ENCODE data around the gene NCOA1. TPM values are rescaled to one million over a fixed set of nuclear protein-coding genes. Genes with fewer than 3 reads are reported as not detected.

Gene NCOA1
- total RNA-seq, 3 donors from 2014 or later, result 34.8 to 55.6 (median 43.6) TPM

DNA sequence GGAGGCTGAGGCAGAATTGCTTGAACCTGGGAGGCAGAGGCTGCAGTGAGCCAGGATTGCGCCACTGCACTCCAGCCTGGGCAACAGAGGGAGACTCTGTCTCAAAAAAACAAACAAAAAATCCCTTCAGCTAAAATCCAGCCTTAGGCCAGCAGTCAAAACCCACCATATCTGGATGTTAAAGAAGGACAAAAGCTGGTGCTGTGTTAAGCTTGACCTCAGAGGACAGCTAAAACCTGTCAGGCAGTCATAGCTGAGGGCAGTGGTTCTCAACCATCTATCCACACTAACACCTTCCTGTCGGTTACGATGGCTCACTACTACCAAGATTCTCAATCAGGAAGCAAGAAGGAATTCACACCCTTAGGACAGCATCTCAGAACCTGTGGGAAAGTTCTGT is 292.6 kb downstream of the NCOA1 start:
- no peak for DNase-seq
- H3K36me3 ChIP-seq (ENCODE audit: low read depth), result no peaks in the 10 kb centered on the region
- H3K4me1 ChIP-seq (ENCODE audit: low read depth), result no peaks in the 10 kb centered on the region
- no peak overlapping the region for H3K4me3 ChIP-seq
- intact Hi-C loops (cut with DNase I, micrococcal nuclease), result no loop called here
- TF ChIP-seq, protein P1, sequence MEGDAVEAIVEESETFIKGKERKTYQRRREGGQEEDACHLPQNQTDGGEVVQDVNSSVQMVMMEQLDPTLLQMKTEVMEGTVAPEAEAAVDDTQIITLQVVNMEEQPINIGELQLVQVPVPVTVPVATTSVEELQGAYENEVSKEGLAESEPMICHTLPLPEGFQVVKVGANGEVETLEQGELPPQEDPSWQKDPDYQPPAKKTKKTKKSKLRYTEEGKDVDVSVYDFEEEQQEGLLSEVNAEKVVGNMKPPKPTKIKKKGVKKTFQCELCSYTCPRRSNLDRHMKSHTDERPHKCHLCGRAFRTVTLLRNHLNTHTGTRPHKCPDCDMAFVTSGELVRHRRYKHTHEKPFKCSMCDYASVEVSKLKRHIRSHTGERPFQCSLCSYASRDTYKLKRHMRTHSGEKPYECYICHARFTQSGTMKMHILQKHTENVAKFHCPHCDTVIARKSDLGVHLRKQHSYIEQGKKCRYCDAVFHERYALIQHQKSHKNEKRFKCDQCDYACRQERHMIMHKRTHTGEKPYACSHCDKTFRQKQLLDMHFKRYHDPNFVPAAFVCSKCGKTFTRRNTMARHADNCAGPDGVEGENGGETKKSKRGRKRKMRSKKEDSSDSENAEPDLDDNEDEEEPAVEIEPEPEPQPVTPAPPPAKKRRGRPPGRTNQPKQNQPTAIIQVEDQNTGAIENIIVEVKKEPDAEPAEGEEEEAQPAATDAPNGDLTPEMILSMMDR (IDR thresholded peaks at IDR 0.05), result no peak
- ATAC-seq, result no peak
- H3K9me3 ChIP-seq, result no peaks in the 10 kb centered on the region

DNA sequence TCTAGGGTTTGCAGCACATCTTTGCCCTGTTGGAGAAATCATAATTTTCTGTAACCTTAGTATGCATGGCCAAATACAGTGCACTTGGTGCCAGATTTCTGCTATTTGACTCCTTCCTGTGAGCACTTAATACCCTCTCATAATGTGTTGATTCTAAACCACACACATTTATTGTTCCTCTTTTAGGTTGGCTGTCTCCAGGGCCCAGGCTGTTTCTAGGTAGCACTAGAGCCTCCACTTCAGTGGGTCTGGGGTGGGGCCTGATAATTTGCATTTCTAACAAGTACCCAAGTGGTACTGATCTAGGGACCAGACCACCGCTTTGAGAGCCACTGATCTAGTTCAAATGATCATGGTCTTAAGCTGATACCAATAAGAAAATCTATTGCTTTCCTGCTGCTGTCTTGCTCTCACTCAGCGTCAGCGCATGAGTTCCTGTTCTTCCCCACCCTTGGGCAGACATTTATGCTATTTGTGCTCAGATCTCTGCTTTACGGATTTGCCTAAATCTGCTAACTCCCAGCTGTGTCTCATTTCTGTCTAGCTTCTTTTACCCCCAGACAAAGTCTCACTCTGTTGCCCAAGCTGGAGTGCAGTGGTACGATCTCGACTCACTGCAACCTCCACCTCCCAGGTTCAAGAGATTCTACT is 294.7 kb downstream of the NCOA1 start:
- intact Hi-C loops (cut with DNase I, micrococcal nuclease), result no loop called here
- H3K4me3 ChIP-seq, result no peak overlapping the region
- no peaks in the 10 kb centered on the region for H3K36me3 ChIP-seq (ENCODE audit: low read depth)
- ATAC-seq (peak; percentile 76), DNase-seq (no peak)
- no peaks in the 10 kb centered on the region for H3K4me1 ChIP-seq (ENCODE audit: low read depth)
- H3K9me3 ChIP-seq, result no peaks in the 10 kb centered on the region
- TF ChIP-seq, protein P1 (IDR thresholded peaks at IDR 0.05), result no peak

DNA sequence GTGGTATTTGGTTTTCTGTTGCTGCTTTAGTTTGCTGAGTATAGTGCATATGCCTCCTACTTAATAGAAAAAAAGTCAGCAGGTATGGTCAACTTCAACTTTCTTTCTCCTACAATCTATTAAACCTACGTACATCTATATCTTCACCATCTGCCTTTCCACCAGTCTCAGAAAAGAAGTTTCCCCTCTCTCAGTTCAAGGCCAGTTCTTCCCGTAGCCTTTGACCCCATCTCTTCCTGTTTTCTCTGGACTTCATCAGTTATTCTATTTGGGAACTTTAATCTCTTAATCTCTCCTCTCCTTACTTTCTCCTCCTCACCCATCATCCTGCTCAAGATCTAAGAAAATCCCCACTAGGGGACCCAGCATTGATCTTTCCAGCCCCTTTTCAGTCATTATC is 296.5 kb downstream of the NCOA1 start:
- no peak for DNase-seq
- Histone ChIP-seq H3K36me3 (ENCODE audit: low read depth) (no peaks in the 10 kb centered on the region), H3K9me3 (no peaks in the 10 kb centered on the region), H3K4me3 (no peak overlapping the region), H3K4me1 (ENCODE audit: low read depth) (peaks cover 4% of the 10 kb centered on the region)
- no peak for ATAC-seq
- intact Hi-C loops (cut with DNase I, micrococcal nuclease), result no loop called here
- TF ChIP-seq, protein P1 (IDR thresholded peaks at IDR 0.05), result no peak

DNA sequence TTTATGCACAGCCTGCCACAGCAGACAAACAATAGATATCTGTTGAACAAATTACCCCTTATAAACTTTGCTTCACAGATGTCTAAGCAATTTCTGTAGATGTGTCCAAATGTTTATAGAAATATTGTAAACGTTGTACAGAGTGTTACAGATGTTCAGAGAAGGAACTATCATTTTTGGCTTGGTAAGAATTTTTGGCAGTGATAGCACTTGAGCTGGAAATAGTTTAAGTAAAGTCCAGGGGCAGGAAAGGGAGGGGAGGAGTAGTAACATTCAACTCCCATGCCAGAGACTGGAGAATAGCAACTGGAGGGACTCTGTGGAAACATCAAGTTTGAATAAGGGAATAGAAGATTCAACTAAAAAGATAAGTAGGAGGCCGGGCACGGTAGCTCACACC is 297.8 kb downstream of the NCOA1 start:
- Histone ChIP-seq H3K9me3 (no peaks in the 10 kb centered on the region), H3K4me1 (ENCODE audit: low read depth) (peaks cover 5% of the 10 kb centered on the region), H3K4me3 (no peak overlapping the region), H3K36me3 (ENCODE audit: low read depth) (no peaks in the 10 kb centered on the region)
- DNase-seq (no peak), ATAC-seq (no peak)
- intact Hi-C loops (cut with DNase I, micrococcal nuclease), result no loop called here
- TF ChIP-seq, protein P1 (IDR thresholded peaks at IDR 0.05), result no peak

DNA sequence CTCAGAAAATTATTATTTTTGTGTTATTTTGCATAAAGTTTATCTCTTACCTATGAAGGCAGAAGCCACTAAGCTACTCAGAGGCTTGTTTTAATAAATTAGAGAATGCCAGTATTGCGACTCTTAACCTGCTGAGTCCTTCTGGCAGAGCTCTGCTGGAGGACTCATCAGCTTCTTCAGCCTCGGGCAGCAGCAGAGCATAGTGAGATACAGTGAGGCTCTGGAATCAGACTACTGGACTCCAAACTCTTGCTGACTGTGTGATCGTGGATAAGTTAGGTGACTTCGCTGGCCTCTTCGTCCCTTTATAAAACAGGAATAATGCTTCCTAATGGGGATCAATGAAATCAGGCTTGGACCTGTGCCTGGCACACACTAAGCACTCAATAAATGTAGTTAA is 300.4 kb downstream of the NCOA1 start:
- intact Hi-C loops (cut with DNase I, micrococcal nuclease), result no loop called here
- TF ChIP-seq, protein P1 (IDR thresholded peaks at IDR 0.05), result no peak

DNA sequence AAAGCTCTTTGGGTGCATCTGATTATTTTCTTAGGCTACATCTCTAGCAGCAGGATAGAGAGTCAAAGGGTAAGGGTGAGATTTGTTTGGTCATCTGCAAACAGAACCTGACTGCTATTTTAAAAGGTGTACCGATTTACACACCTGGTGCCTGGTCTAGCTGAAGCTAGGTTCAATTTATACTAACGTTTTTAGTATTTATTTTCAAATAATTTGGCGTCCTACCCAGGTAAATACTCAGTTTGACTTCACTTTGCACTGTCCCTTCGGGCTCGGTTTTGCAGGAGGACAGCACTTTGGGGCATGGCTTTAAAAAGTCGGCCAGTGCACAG is 301.5 kb downstream of the NCOA1 start:
- Histone ChIP-seq H3K36me3 (ENCODE audit: low read depth) (no peaks in the 10 kb centered on the region), H3K4me1 (ENCODE audit: low read depth) (peaks cover 7% of the 10 kb centered on the region), H3K4me3 (peak overlapping the region; percentile 48), H3K9me3 (no peaks in the 10 kb centered on the region)
- intact Hi-C loops (cut with DNase I, micrococcal nuclease), result no loop called here
- DNase-seq (no peak), ATAC-seq (no peak)
- TF ChIP-seq, protein P1 (IDR thresholded peaks at IDR 0.05), result no peak

More for the DNA sequence above, 300.4 kb downstream of the NCOA1 start:
- peaks cover 7% of the 10 kb centered on the region for H3K4me1 ChIP-seq (ENCODE audit: low read depth)
- no peak overlapping the region for H3K4me3 ChIP-seq
- no peaks in the 10 kb centered on the region for H3K36me3 ChIP-seq (ENCODE audit: low read depth)
- ATAC-seq (no peak), DNase-seq (no peak)
- H3K9me3 ChIP-seq, result no peaks in the 10 kb centered on the region
